HepG2 (cell line): ENCODE measurements around the gene MARCHF5. TPM values are rescaled to one million over a fixed set of nuclear protein-coding genes. Genes with fewer than 3 reads are reported as not detected.

Experiments used
- CEBPZ ChIP-seq: IDR thresholded peaks from 2 replicates; pipeline ENCODE4 v1.6.1; 2012; ENCODE audit warnings: low read length, improper control_type of control experiment
- KLF16 ChIP-seq, 2 experiments: sonication (generic) in 1 of 2; formaldehyde crosslinking in 1 of 2; IDR thresholded peaks; 2 replicates each; pipeline versions ENCODE4 v1.6.1 to v1.8.0; 2016 to 2023; ENCODE audit warnings: missing genetic modification reagents in 2 of 2, missing compliant biosample characterization in 1 of 2
- NAIF1 ChIP-seq: sonication (generic); formaldehyde crosslinking; IDR thresholded peaks from 2 replicates; pipeline ENCODE4 v1.5.0; 2020; ENCODE audit warnings: mild to moderate bottlenecking, missing genetic modification reagents, borderline replicate concordance
- NFATC3 ChIP-seq: sonication (generic); formaldehyde crosslinking; IDR thresholded peaks from 2 replicates; pipeline ENCODE4 v1.5.1; 2020; ENCODE audit warnings: mild to moderate bottlenecking, missing genetic modification reagents
- PHF5A ChIP-seq: IDR thresholded peaks from one replicate; pipeline ENCODE4 v1.6.1; 2018; ENCODE audit warnings: low read depth, missing genetic modification reagents; ENCODE audit not compliant: unreplicated experiment
- PITX1 ChIP-seq: sonication (generic); formaldehyde crosslinking; IDR thresholded peaks from 2 replicates; pipeline ENCODE4 v1.5.1; 2020; ENCODE audit warnings: mild to moderate bottlenecking, missing genetic modification reagents
- POLR2AphosphoS5 ChIP-seq: IDR thresholded peaks from 2 replicates; pipeline ENCODE4 v1.6.1; 2012; ENCODE audit warnings: low read depth, low read length
- PTBP1 ChIP-seq: fragments of 200-400 bp; formaldehyde crosslinking; IDR thresholded peaks from 2 replicates; pipeline ENCODE4 v1.6.1; 2018; ENCODE audit warnings: low read length, low read depth; ENCODE audit not compliant: poor library complexity, severe bottlenecking
- RXRB ChIP-seq: IDR thresholded peaks from 2 replicates; pipeline ENCODE4 v1.6.1; 2016; ENCODE audit warnings: borderline replicate concordance, missing genetic modification reagents, missing compliant biosample characterization
- SNAPC5 ChIP-seq: sonication (generic); formaldehyde crosslinking; IDR thresholded peaks from 2 replicates; pipeline ENCODE4 v1.8.1; 2023; ENCODE audit warnings: mild to moderate bottlenecking, missing genetic modification reagents, borderline replicate concordance
- ZNF615 ChIP-seq: sonication (generic); formaldehyde crosslinking; IDR thresholded peaks from 2 replicates; pipeline ENCODE4 v1.5.0; 2020; ENCODE audit warnings: mild to moderate bottlenecking, missing genetic modification reagents, borderline replicate concordance
- ZNF792 ChIP-seq: IDR thresholded peaks from 2 replicates; pipeline ENCODE4 v1.6.1; 2016
- ZSCAN22 ChIP-seq: sonication (generic); formaldehyde crosslinking; IDR thresholded peaks from 2 replicates; pipeline ENCODE4 v1.4.0; 2020; ENCODE audit warnings: mild to moderate bottlenecking, missing genetic modification reagents
- polyA plus RNA-seq, 8 experiments: library from polyadenylated mRNA; depleted of rRNA in 3 of 8; stranded (reverse) in 7 of 8; unstranded in 1 of 8; fragments of >200 nt; fragmentation: Illumina TruSeq in 4 of 8; extraction: Trizol in 4 of 8; gene quantifications; 2 replicates each; pipeline versions ENCODE4 v1.2.1 to v1.2.3, GENCODE V29; 2011 to 2016; ENCODE audit warnings: low read depth in 4 of 8, missing spikeins in 1 of 8, mixed read lengths in 1 of 8; ENCODE audit not compliant: insufficient read depth in 1 of 8
- total RNA-seq, 5 experiments: library from RNA; depleted of rRNA; stranded (reverse); fragments of >200 nt; fragmentation: Illumina TruSeq; extraction: Trizol; gene quantifications; 2 replicates each; pipeline ENCODE4 v1.2.3, GENCODE V29; 2016; ENCODE audit warnings: low read depth in 1 of 5
- TF ChIP-seq, protein P1 (sequence below): sonication (generic); formaldehyde crosslinking; IDR thresholded peaks from 2 replicates; pipeline ENCODE4 v1.9.0; 2021; ENCODE audit warnings: mild to moderate bottlenecking, missing genetic modification reagents
- TF ChIP-seq, protein P2 (sequence below): sonication (generic); formaldehyde crosslinking; IDR thresholded peaks from 2 replicates; pipeline ENCODE4 v1.4.0; 2020; ENCODE audit warnings: missing genetic modification reagents
- TF ChIP-seq, protein P3 (sequence below): sonication (generic); formaldehyde crosslinking; IDR thresholded peaks from 2 replicates; pipeline ENCODE4 v1.5.0; 2020; ENCODE audit warnings: missing genetic modification reagents

MARCHF5 gene
- total and polyA plus RNA-seq, 2 of the 13 experiments (the other 11 are each of a cell fraction or from before 2014, with no cell fraction given), result 19.4 to 21.0 TPM

GRCh38 chr10:92290837-92291615 lies at the start of gene MARCHF5, which contains the start of gene CPEB3 (continued):
- TF ChIP-seq NAIF1 (CRISPR knock-in tag), result peak; percentile 22; the same call in 1 of the 2 replicates
- no peak for TF ChIP-seq PHF5A (CRISPR knock-in tag)
- peak; percentile 92 for TF ChIP-seq ZSCAN22 (CRISPR knock-in tag)
- TF ChIP-seq ZNF615 (CRISPR knock-in tag), result 0 out of 2 replicates have a peak, but pooled peaks have one; percentile 49
- peak; percentile 58 for TF ChIP-seq POLR2AphosphoS5
- no peak for TF ChIP-seq CEBPZ
- TF ChIP-seq KLF16 (CRISPR knock-in tag; IDR thresholded peaks at IDR 0.05), result peak in 1 of 2 experiments; percentile 91; a peak in 1 of 4 replicates
- TF ChIP-seq RXRB (CRISPR knock-in tag), result peak; percentile 28; the same call in 1 of the 2 replicates
- TF ChIP-seq PITX1 (CRISPR knock-in tag), result no peak
- TF ChIP-seq, protein P1, sequence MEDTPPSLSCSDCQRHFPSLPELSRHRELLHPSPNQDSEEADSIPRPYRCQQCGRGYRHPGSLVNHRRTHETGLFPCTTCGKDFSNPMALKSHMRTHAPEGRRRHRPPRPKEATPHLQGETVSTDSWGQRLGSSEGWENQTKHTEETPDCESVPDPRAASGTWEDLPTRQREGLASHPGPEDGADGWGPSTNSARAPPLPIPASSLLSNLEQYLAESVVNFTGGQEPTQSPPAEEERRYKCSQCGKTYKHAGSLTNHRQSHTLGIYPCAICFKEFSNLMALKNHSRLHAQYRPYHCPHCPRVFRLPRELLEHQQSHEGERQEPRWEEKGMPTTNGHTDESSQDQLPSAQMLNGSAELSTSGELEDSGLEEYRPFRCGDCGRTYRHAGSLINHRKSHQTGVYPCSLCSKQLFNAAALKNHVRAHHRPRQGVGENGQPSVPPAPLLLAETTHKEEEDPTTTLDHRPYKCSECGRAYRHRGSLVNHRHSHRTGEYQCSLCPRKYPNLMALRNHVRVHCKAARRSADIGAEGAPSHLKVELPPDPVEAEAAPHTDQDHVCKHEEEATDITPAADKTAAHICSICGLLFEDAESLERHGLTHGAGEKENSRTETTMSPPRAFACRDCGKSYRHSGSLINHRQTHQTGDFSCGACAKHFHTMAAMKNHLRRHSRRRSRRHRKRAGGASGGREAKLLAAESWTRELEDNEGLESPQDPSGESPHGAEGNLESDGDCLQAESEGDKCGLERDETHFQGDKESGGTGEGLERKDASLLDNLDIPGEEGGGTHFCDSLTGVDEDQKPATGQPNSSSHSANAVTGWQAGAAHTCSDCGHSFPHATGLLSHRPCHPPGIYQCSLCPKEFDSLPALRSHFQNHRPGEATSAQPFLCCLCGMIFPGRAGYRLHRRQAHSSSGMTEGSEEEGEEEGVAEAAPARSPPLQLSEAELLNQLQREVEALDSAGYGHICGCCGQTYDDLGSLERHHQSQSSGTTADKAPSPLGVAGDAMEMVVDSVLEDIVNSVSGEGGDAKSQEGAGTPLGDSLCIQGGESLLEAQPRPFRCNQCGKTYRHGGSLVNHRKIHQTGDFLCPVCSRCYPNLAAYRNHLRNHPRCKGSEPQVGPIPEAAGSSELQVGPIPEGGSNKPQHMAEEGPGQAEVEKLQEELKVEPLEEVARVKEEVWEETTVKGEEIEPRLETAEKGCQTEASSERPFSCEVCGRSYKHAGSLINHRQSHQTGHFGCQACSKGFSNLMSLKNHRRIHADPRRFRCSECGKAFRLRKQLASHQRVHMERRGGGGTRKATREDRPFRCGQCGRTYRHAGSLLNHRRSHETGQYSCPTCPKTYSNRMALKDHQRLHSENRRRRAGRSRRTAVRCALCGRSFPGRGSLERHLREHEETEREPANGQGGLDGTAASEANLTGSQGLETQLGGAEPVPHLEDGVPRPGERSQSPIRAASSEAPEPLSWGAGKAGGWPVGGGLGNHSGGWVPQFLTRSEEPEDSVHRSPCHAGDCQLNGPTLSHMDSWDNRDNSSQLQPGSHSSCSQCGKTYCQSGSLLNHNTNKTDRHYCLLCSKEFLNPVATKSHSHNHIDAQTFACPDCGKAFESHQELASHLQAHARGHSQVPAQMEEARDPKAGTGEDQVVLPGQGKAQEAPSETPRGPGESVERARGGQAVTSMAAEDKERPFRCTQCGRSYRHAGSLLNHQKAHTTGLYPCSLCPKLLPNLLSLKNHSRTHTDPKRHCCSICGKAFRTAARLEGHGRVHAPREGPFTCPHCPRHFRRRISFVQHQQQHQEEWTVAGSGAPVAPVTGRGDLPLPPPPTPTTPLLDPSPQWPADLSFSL (CRISPR knock-in tag), result no peak
- no peak for TF ChIP-seq NFATC3 (CRISPR knock-in tag)
- TF ChIP-seq PTBP1, result peak; percentile 73
- peak; percentile 29; the same call in 1 of the 2 replicates for TF ChIP-seq ZNF792
- TF ChIP-seq, protein P2, sequence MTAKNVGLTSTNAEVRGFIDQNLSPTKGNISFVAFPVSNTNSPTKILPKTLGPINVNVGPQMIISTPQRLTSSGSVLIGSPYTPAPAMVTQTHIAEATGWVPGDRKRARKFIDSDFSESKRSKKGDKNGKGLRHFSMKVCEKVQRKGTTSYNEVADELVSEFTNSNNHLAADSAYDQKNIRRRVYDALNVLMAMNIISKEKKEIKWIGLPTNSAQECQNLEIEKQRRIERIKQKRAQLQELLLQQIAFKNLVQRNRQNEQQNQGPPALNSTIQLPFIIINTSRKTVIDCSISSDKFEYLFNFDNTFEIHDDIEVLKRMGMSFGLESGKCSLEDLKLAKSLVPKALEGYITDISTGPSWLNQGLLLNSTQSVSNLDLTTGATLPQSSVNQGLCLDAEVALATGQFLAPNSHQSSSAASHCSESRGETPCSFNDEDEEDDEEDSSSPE (CRISPR knock-in tag), result peak; percentile 90
- TF ChIP-seq SNAPC5, result peak; percentile 89; the same call in 1 of the 2 replicates
- TF ChIP-seq, protein P3, sequence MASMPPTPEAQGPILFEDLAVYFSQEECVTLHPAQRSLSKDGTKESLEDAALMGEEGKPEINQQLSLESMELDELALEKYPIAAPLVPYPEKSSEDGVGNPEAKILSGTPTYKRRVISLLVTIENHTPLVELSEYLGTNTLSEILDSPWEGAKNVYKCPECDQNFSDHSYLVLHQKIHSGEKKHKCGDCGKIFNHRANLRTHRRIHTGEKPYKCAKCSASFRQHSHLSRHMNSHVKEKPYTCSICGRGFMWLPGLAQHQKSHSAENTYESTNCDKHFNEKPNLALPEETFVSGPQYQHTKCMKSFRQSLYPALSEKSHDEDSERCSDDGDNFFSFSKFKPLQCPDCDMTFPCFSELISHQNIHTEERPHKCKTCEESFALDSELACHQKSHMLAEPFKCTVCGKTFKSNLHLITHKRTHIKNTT (CRISPR knock-in tag), result no peak
